Measurements from ENCODE around the gene CBX2. TPM values are rescaled to one million over a fixed set of nuclear protein-coding genes. Genes with fewer than 3 reads are reported as not detected.

CBX2 gene
- total and polyA plus RNA-seq, 4 donors, result 1.4 to 13.5 (median 3.0) TPM

DNA sequence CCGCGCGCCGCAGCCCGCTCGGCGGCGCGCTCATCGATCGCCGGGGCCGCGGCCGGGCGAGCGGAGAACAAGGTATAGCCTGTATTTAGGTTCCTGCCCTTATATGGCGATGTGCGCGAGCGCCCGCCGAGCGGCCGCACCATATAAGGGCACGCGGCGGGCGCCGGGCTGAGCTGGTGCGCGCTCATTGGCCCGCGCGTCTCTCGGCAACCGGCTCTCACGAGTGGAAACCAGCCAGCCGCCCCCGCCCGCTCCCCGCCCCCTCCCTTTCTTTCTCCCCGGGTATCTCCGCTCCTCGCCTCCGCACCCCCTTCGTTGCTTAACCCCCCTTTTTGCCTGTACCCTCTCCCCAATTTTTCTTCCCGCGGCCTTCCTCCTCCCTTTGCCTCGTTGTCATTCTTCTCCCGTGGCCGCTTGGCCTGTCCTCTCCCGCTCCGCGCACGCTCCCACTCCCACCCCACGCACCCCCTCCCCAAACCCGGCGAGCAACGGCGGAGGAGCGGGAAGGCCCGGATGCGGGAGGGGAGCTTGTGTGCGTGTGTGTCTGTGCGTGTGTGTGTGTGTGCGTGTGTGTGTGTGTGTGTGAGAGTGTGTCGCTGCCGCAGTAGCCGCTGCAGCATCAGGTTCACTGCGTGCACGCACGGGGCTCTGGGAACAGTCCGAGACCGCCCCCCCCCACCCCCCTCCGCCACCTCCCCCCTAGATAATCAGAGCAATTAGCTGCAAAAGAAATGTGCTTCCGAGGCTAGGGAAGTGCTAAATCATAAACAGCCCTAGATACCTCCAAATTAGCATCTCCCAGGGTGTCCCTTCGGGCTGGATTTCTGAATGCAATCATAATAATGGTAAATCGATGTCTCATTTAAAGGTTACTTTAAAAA lies 32.4 kb downstream of the CBX2 start:
- Histone ChIP-seq H3K36me3 (ENCODE audit: control insufficient read depth in 4 of 4, insufficient read depth in 4 of 4, low read length in 4 of 4) (no peaks in the 10 kb centered on the region), H3K27ac (ENCODE audit: low read depth in 1 of 2, low read length in 1 of 2) (no peak overlapping the region), H3K4me3 (no peak overlapping the region), H3K9ac (ENCODE audit: insufficient read depth in 1 of 2, low read length in 2 of 2) (no peak overlapping the region), H3K4me1 (ENCODE audit: control insufficient read depth in 5 of 5, insufficient read depth in 5 of 5, low read length in 5 of 5) (peaks cover 0 to 30% (median 19%) of the 10 kb centered on the region in 5 donors), H3K9me3 (ENCODE audit: control insufficient read depth in 4 of 4, insufficient read depth in 3 of 4, low read length in 3 of 4) (peaks cover 0 to 2% (median 0%) of the 10 kb centered on the region in 4 donors), H3K27me3 (ENCODE audit: control insufficient read depth in 3 of 3, insufficient read depth in 3 of 3, low read length in 2 of 3) (peaks cover 16 to 68% (median 67%) of the 10 kb centered on the region in 3 donors)
- DNase-seq (peak; percentile 82 to 87 (median 86)), ATAC-seq (ENCODE audit: insufficient read depth, low FRiP score) (peak; percentile 43)
- TF ChIP-seq, protein P1, sequence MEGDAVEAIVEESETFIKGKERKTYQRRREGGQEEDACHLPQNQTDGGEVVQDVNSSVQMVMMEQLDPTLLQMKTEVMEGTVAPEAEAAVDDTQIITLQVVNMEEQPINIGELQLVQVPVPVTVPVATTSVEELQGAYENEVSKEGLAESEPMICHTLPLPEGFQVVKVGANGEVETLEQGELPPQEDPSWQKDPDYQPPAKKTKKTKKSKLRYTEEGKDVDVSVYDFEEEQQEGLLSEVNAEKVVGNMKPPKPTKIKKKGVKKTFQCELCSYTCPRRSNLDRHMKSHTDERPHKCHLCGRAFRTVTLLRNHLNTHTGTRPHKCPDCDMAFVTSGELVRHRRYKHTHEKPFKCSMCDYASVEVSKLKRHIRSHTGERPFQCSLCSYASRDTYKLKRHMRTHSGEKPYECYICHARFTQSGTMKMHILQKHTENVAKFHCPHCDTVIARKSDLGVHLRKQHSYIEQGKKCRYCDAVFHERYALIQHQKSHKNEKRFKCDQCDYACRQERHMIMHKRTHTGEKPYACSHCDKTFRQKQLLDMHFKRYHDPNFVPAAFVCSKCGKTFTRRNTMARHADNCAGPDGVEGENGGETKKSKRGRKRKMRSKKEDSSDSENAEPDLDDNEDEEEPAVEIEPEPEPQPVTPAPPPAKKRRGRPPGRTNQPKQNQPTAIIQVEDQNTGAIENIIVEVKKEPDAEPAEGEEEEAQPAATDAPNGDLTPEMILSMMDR (IDR thresholded peaks at IDR 0.05; ENCODE audit: control extremely low read depth, extremely low read depth), result no peak
- 1 to 2% methylated on average over 44 to 79 of the region's 79 CpGs for WGBS, 2 donors

DNA sequence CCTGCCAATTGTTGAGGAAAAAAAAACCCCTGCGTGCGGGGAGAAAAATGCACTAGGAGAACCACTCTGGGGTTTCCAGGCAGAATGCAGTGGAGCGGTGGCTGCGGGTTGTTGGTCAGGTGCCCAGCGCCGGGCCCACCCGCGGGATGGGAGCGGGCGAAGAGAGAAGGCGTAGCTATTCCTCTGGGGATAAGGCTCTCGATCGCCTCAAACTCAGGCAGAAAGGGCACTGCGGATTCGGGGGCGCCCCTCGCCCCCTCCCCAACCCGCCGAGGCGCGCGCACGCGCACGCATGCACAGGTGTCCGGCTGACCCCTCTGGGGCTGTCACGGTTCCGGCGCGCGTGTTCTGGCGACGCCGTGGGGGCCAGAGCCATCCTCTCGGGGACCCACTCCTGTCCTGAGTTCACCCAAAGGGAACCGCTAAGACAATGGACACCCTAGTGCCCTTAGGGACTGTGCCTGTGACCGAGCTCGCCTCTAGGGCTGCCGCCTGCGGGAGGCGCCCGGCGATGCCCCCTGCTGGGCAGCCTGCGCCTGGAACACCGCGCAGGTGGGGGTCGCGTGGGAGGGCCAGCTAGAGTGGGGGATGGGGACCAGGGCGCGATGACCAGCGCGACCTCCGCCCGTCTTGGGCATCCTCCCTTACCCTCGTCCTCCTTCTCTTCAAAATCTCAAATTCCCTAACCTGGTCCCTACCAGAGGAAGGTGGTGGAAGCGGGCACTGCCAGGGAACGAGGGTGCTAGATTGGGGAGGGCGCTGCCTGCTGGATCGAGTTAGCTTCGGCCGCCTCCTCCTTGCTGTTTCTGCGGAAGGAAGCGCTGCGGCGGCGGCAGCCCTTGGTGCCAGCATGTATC lies 33.3 kb downstream of the CBX2 start:
- ATAC-seq (ENCODE audit: insufficient read depth, low FRiP score) (no peak), DNase-seq (peak in 1 of 3 donors; percentile 56)
- H3K9me3 ChIP-seq (ENCODE audit: control insufficient read depth in 4 of 4, insufficient read depth in 3 of 4, low read length in 3 of 4), result peaks cover 0 to 2% (median 0%) of the 10 kb centered on the region in 4 donors
- H3K4me1 ChIP-seq (ENCODE audit: control insufficient read depth in 5 of 5, insufficient read depth in 5 of 5, low read length in 5 of 5), result peaks cover 0 to 35% (median 20%) of the 10 kb centered on the region in 5 donors
- WGBS, 2 donors, result 1 to 3% methylated on average over 64 to 66 of the region's 66 CpGs
- no peaks in the 10 kb centered on the region for H3K36me3 ChIP-seq (ENCODE audit: control insufficient read depth in 4 of 4, insufficient read depth in 4 of 4, low read length in 4 of 4)
- H3K27ac ChIP-seq (ENCODE audit: low read depth in 1 of 2, low read length in 1 of 2), result no peak overlapping the region
- no peak overlapping the region for H3K9ac ChIP-seq (ENCODE audit: insufficient read depth in 1 of 2, low read length in 2 of 2)
- no peak overlapping the region for H3K4me3 ChIP-seq
- H3K27me3 ChIP-seq (ENCODE audit: control insufficient read depth in 3 of 3, insufficient read depth in 3 of 3, low read length in 2 of 3), result peaks cover 14 to 63% (median 63%) of the 10 kb centered on the region in 3 donors
- TF ChIP-seq, protein P1 (IDR thresholded peaks at IDR 0.05; ENCODE audit: control extremely low read depth, extremely low read depth), result peak; percentile 11

DNA sequence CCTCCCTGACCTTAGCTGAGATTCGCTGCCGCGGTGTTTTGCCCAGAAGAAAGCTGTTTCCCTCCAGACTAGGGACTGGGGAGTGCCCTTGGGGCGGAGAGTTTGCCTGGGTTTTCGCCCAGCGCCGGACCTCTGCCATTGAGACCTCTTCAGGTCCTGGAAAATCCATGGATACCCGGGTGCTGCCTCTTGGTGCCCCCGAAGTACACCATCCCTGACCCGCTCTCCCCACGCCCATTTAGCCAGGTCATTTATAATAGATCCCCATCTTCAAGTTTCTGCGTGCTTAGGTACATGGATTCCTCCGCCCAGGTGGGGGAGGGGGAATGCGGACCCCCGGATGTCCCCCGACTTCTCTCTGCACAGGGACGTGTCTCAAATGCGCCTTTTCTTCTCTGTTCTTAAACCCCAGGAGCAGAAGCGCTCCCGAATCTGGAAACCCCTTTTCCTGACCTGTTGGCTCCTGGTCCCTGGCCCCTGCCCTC lies 34.0 kb downstream of the CBX2 start:
- no peak for ATAC-seq (ENCODE audit: insufficient read depth, low FRiP score)
- Histone ChIP-seq H3K9ac (ENCODE audit: insufficient read depth in 1 of 2, low read length in 2 of 2) (no peak overlapping the region), H3K9me3 (ENCODE audit: control insufficient read depth in 4 of 4, insufficient read depth in 3 of 4, low read length in 3 of 4) (peaks cover 0 to 2% (median 0%) of the 10 kb centered on the region in 4 donors), H3K4me3 (no peak overlapping the region), H3K27ac (ENCODE audit: low read depth in 1 of 2, low read length in 1 of 2) (no peak overlapping the region), H3K27me3 (ENCODE audit: control insufficient read depth in 3 of 3, insufficient read depth in 3 of 3, low read length in 2 of 3) (peaks cover 9 to 62% (median 62%) of the 10 kb centered on the region in 3 donors), H3K36me3 (ENCODE audit: control insufficient read depth in 4 of 4, insufficient read depth in 4 of 4, low read length in 4 of 4) (no peaks in the 10 kb centered on the region), H3K4me1 (ENCODE audit: control insufficient read depth in 5 of 5, insufficient read depth in 5 of 5, low read length in 5 of 5) (peaks cover 0 to 35% (median 20%) of the 10 kb centered on the region in 5 donors)
- no peak for DNase-seq
- TF ChIP-seq, protein P1 (IDR thresholded peaks at IDR 0.05; ENCODE audit: control extremely low read depth, extremely low read depth), result no peak
- WGBS, 2 donors, result 4 to 7% methylated on average over 20 of the region's 20 CpGs

Measured in lung (tissue), 12 donors.